Chondrocyte (in vitro differentiated cells): ENCODE measurements around the gene FUCA1. TPM values are rescaled to one million over a fixed set of nuclear protein-coding genes. Genes with fewer than 3 reads are reported as not detected.

Experiments
- DNase-seq: peaks from one replicate; pipeline ENCODE4 v3.0.0; 2021; ENCODE audit warnings: mixed read lengths, low spot score
- H3K27ac Mint-ChIP-seq: one replicate; pipeline ENCODE4 v1.8.0; 2021; ENCODE audit warnings: mild to moderate bottlenecking, moderate library complexity, mixed read lengths; ENCODE audit not compliant: unreplicated experiment
- H3K27me3 Mint-ChIP-seq: 2 replicates; pipeline ENCODE4 v1.8.0; 2021; ENCODE audit warnings: low read depth, mixed read lengths
- H3K36me3 Mint-ChIP-seq: 2 replicates; pipeline ENCODE4 v1.8.0; 2021; ENCODE audit warnings: low read depth, mixed read lengths
- H3K4me1 Mint-ChIP-seq: 2 replicates; pipeline ENCODE4 v1.8.0; 2021; ENCODE audit warnings: low read depth, mild to moderate bottlenecking, mixed read lengths
- H3K4me3 Mint-ChIP-seq: one replicate; pipeline ENCODE4 v1.8.0; 2021; ENCODE audit warnings: mild to moderate bottlenecking, moderate library complexity, mixed read lengths; ENCODE audit not compliant: unreplicated experiment
- H3K9me3 Mint-ChIP-seq: 2 replicates; pipeline ENCODE4 v1.8.0; 2021; ENCODE audit warnings: low read depth, mixed read lengths
- CTCF ChIP-seq: fragments of 200-600 bp; sonication (generic); IDR thresholded peaks from 2 replicates; pipeline ENCODE4 v1.5.0; 2021; ENCODE audit warnings: antibody characterized with exemption, mild to moderate bottlenecking, moderate library complexity
- total RNA-seq: library from RNA; stranded (reverse); gene quantifications from 3 replicates; pipeline ENCODE4 v1.2.1, GENCODE V29; 2021

FUCA1 gene
- total RNA-seq, 1 donor from 2014 or later, result 15.6 TPM

GRCh38 chr1:23911921-23912320 is 43.8 kb upstream of the FUCA1 start:
- peaks cover 1% of the 10 kb centered on the region for H3K36me3 Mint-ChIP-seq
- TF ChIP-seq CTCF, result no peak
- no peaks in the 10 kb centered on the region for H3K4me1 Mint-ChIP-seq
- H3K9me3 Mint-ChIP-seq, result no peaks in the 10 kb centered on the region
- H3K27ac Mint-ChIP-seq, result peak overlapping the region; percentile 11
- H3K4me3 Mint-ChIP-seq, result no peak overlapping the region
- no peak for DNase-seq
- H3K27me3 Mint-ChIP-seq, result peaks cover 21% of the 10 kb centered on the region

- no peak overlapping the region for H3K4me3 Mint-ChIP-seq
- no peak overlapping the region for H3K27ac Mint-ChIP-seq
- no peak for DNase-seq
- TF ChIP-seq CTCF, result no peak
- peaks cover 1% of the 10 kb centered on the region for H3K36me3 Mint-ChIP-seq
- peaks cover 26% of the 10 kb centered on the region for H3K27me3 Mint-ChIP-seq
- H3K9me3 Mint-ChIP-seq, result no peaks in the 10 kb centered on the region
- no peaks in the 10 kb centered on the region for H3K4me1 Mint-ChIP-seq
Observed at GRCh38 chr1:23910553-23911246, 42.6 kb upstream of the FUCA1 start.

- no peak for DNase-seq
- Mint-ChIP-seq H3K27me3 (peaks cover 29% of the 10 kb centered on the region), H3K36me3 (peaks cover 1% of the 10 kb centered on the region), H3K27ac (no peak overlapping the region), H3K4me1 (no peaks in the 10 kb centered on the region), H3K9me3 (no peaks in the 10 kb centered on the region), H3K4me3 (no peak overlapping the region)
- no peak for TF ChIP-seq CTCF
Observed at GRCh38 chr1:23910144-23910543, 42.1 kb upstream of the FUCA1 start.

GRCh38 chr1:23909412-23909811 is 41.3 kb upstream of the FUCA1 start:
- Mint-ChIP-seq H3K4me1 (no peaks in the 10 kb centered on the region), H3K27ac (no peak overlapping the region), H3K4me3 (no peak overlapping the region), H3K27me3 (peaks cover 34% of the 10 kb centered on the region), H3K9me3 (no peaks in the 10 kb centered on the region), H3K36me3 (peaks cover 1% of the 10 kb centered on the region)
- TF ChIP-seq CTCF, result no peak
- no peak for DNase-seq

- no peak for DNase-seq
- Mint-ChIP-seq H3K36me3 (peaks cover 1% of the 10 kb centered on the region), H3K9me3 (no peaks in the 10 kb centered on the region), H3K4me1 (no peaks in the 10 kb centered on the region), H3K4me3 (no peak overlapping the region), H3K27me3 (peaks cover 39% of the 10 kb centered on the region), H3K27ac (no peak overlapping the region)
- TF ChIP-seq CTCF, result no peak
Observed at GRCh38 chr1:23908453-23909341, 40.6 kb upstream of the FUCA1 start.
